GM19455 (cell line): ENCODE data around the gene ZNF536.

Experiments used
- ATAC-seq: cut with Tn5 transposase; IDR thresholded peaks from one replicate; pipeline ENCODE4 v1.9.1; 2021; ENCODE audit not compliant: unreplicated experiment

Gene ZNF536

GRCh38 chr19:30371960-30372824, at the start of gene ZNF536:
ZNF536 (plus strand) TSS chr19:30372384; CDS start chr19:30443563, 71,179 bp downstream.
- no peak for ATAC-seq

GRCh38 chr19:30322641-30323320, 49.4 kb upstream of the ZNF536 start:
- ATAC-seq: no peak

DNA sequence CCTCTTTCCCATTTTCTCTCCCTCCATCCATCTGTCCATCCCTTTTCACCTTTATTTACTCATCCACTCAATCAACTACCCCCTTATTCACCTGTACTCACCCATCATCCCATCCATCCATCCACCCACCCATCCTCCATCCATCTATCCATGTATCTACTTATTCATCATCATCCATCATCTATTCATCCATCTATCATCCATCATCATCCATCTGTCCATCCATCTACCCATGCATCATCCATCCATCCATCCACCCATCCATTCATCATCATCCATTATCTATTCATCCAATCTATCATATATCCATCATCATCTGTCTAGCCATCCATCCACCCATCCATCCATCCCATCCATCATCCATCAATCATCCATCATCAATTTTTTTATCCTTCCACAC, 48.3 kb upstream of the ZNF536 start:
- ATAC-seq: no peak

GRCh38 chr19:30324982-30325381, 47.2 kb upstream of the ZNF536 start:
- no peak for ATAC-seq

DNA sequence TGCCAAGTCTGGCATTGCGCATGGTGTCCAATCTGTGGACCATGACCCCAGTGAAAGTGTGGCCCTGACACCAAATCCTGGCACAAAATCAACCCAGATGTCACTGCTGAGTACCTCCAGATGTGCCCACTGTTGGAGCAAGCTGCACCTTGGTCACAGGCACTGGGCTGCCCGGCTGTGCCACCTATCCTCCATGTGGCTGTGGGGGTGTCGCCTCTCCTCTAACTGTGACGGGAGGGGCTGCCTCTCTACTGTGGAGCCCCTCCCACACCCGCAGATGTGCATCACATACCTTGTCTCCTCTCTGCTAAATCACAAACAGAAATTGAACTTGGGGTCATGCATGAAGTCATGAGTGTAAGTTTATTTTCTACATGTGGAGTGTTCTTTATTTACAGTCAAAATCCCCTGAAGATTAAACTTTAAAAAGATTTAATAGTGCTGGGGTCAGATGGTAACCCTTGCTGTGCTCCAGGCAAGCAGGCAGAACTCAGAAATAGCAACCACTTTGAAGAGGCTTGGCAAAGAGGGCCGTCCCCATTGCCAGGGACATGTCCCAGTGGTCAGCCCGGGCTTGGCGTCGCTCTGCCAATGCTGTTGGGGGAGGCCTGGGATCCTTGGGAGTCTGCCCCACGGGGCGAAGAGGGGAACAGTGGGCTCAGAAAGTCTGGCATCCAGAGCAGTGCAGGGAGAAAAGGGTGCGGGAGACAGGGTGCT, 46.4 kb upstream of the ZNF536 start:
- ATAC-seq: no peak

DNA sequence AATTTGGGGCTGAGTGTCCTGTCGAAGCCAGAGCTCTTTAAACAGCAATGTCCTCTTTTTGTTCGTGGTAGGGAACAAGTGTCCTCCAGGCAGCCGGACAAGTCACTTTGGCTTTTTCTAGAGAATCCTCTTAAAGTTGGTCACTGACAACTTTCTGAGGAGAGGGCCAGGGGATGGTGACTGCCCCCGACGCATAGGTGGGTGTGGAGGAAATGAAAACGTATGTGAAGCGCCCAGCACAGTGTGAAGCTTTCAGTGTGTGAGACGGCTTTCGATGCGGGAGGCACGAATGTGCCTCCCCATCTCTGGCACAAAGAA, 45.8 kb upstream of the ZNF536 start:
- no peak for ATAC-seq

DNA sequence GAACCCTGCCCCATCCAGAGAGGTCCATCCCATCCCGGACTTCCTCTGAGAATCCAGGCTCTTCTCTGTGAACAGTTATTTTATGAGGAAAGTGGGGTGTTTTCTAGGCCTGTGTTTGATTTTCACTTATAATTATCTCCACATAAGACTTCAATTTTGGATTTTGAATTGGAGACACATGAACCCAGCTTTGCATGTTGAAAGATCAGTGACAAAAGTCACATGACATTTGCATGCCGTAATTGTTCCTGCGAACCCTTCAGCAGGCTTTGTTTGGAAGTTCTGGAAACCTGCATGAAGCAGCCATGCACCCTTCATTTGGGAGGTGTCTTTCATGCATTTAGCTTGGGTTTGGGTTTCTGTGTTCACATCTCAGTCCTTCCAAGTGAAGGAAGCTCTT, 44.9 kb upstream of the ZNF536 start:
- ATAC-seq: no peak

DNA sequence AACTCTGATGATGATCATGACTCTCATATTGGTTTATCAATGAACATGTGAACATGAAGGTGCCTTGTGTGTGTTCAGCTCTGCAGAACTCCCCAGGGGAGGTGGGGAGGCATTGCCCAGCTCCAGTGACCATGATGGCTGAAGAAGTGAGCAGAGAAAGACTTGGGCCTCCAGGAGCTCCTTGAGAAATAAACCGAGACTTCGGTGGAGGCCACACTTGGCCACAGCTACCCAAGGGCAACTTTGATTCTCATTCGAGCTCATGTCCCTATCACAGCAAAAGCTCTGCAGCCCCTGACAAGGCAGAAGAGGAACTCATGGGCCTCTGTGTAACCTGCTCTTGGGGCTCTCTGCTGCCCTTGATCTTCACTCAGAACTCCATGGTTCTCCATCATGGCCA, 44.1 kb upstream of the ZNF536 start:
- ATAC-seq: no peak

GRCh38 chr19:30330266-30330665, 41.9 kb upstream of the ZNF536 start:
- ATAC-seq: no peak

- no peak for ATAC-seq
Measured at GRCh38 chr19:30332445-30333234, 39.5 kb upstream of the ZNF536 start.

GRCh38 chr19:30333291-30334065, 38.7 kb upstream of the ZNF536 start:
- ATAC-seq: no peak

GRCh38 chr19:30334841-30335240, 37.3 kb upstream of the ZNF536 start:
- ATAC-seq: no peak

GRCh38 chr19:30335306-30335886, 36.8 kb upstream of the ZNF536 start:
- ATAC-seq: no peak

DNA sequence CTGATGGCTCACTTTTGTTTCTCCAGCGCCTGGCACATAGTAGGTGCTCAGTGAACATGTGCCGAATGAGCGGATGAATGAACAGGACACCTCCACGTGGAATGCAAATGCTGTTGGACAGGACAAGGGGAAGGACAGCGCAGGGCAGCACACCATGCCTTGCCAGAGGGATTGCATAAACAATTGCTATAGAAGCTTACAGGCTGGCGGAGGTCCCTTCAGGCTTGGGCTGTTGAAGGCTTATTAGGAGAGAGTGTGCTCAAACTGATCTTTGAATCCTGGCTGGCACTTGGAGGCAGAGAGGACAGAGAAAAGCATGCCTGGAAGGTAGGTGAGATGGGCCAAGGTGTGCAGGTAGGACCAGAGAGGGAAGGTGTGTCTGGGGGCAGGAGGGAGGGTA, 35.9 kb upstream of the ZNF536 start:
- no peak for ATAC-seq

DNA sequence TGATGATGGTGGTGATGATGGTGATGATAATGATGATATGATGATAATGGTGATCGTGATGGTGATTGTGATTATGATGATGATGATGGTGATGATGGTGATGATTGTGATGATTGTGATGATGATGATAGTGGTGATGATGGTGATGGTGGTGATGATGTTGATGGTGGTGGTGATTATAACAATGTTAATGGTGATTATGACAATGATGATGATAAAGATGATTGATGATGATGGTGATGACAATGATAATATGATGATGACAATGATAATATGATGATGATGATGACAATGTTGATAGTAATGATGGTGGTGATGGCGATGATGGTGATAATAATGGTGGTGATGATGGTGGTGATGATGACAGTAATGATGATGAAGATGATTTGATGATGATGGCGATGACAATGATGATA, 34.1 kb upstream of the ZNF536 start:
- no peak for ATAC-seq

- ATAC-seq: no peak
Measured at GRCh38 chr19:30338878-30339623, 33.1 kb upstream of the ZNF536 start.

DNA sequence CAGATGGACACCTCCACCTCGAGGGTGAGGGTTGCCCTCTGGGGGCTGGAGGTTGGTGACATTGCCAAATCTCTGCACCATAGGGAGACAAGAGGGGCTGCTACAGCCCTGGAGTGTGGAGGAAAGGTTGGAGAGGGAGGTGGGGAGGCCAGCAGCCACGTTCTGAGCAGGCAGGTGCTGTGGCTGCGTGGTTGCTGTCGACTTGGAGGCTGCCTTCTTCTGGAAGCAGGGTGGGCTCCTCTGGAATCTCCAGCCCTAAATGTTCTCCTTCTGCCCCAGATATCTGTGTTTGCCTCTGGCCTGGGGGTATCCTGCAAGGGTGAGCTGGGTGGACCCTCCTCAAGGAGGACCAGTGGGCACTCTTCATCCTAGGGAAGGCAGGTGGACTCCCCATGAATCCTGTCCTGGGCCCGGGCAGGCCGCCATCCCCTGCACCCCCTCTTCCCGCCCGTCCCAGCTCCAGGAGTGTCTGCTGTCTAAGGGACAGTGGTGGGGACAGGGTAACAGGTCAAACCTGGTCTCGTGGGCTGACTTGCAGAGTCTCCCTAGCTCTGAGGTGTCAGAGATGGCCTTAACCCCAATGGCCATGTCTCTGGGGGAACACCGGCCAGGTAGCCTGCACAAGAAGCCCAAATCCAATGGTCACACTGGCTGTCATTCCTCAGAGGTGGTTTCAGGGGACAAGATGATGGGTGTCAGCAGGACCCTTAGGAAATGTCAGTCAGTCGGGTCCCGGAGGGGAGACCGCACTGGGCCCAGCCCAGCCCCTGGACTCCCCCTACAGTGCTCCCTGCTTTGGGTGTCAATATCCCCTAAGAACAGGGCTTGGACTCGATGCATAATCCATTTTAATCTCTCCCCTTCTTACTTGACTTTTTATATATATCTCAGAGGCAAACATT, 32.3 kb upstream of the ZNF536 start:
- no peak for ATAC-seq
